ENCODE data around the gene PALD1.

- TF ChIP-seq CTCF (IDR thresholded peaks at IDR 0.05) (no peak), POLR2A (IDR thresholded peaks at IDR 0.05) (no peak), POLR2AphosphoS5 (IDR thresholded peaks at IDR 0.05; ENCODE audit: insufficient read depth in 1 of 2, low read depth in 1 of 2) (no peak)
These were observed 95.3 kb downstream of the PALD1 start for GRCh38 chr10:70573599-70574506.
